IPS-15b (cell line): ENCODE results near the gene HAPLN3.
A peak's percentile ranks its signal among the peaks of the same experiment; 100 is the strongest.

ENCODE experiments used
- H3K27me3 ChIP-seq: one replicate; pipeline ENCODE4 v1.6.1; 2013; ENCODE audit warnings: low read length; ENCODE audit not compliant: control insufficient read depth, insufficient read depth
- H3K36me3 ChIP-seq: one replicate; pipeline ENCODE4 v1.6.1; 2013; ENCODE audit warnings: low read length; ENCODE audit not compliant: control insufficient read depth, insufficient read depth
- H3K4me1 ChIP-seq: one replicate; pipeline ENCODE4 v1.6.1; 2013; ENCODE audit warnings: mild to moderate bottlenecking, low read length; ENCODE audit not compliant: control insufficient read depth, insufficient read depth
- H3K4me3 ChIP-seq: one replicate; pipeline ENCODE4 v1.5.1; 2013; ENCODE audit warnings: low read depth, low read length
- H3K9ac ChIP-seq: one replicate; pipeline ENCODE4 v1.6.1; 2013; ENCODE audit warnings: low read depth, mild to moderate bottlenecking, low read length
- H3K9me3 ChIP-seq: one replicate; pipeline ENCODE4 v1.6.1; 2013; ENCODE audit warnings: mild to moderate bottlenecking, low read length; ENCODE audit not compliant: control insufficient read depth, insufficient read depth

The HAPLN3 gene

DNA sequence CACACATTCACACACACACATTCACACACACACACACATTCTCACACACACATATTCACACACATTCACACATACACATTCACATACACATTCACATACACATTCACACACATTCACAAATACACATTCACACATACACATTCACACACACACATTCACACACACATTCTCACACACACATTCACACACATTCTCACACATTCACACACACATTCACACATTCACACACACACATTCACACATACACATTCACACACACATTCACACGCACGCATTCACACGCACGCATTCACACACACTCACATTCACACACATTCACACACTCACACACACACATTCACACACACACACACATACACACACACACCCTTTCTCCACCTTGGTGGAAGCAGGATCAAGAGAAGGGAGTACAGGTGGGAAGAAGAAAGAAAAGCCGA lies 5.7 kb upstream of the HAPLN3 start:
- no peaks in the 10 kb centered on the region for H3K9me3 ChIP-seq
- H3K36me3 ChIP-seq = peaks cover 72% of the 10 kb centered on the region
- H3K9ac ChIP-seq = no peak overlapping the region
- H3K27me3 ChIP-seq = peaks cover 2% of the 10 kb centered on the region
- H3K4me3 ChIP-seq = no peak overlapping the region
- peaks cover 14% of the 10 kb centered on the region for H3K4me1 ChIP-seq

DNA sequence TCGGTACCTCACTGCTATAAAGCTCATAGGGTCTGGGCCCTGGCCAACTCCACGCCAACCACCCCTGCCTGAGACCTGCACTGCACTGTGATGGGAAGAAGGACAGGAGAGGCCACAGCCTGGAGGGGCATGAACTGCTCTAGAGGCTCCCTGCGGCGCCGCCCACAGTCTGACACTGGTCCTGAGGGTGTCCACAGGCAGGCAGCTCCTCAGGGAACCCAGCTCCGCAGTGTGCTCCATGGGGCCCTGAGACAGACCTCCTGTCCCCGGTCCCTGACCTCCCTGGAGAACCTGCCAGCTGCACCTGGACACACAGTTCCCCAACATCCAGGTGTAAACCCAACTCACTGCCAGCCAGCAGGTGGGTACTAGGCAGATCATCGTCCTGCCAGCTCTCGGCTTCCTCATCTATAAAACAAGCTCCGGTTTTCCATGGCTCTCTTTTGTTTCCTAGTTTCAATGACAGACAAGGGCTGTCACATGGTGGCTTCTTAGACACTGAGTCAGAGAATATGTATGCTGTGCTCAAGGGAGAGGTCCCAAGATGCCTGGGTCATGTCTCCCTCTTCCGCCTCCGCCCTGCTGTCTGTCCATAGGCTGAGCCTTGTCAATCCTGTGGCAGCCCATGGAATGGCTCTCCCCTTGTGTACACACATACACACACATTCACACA lies 5.1 kb upstream of the HAPLN3 start:
- no peak overlapping the region for H3K9ac ChIP-seq
- peaks cover 5% of the 10 kb centered on the region for H3K27me3 ChIP-seq
- H3K9me3 ChIP-seq = no peaks in the 10 kb centered on the region
- peaks cover 66% of the 10 kb centered on the region for H3K36me3 ChIP-seq
- no peak overlapping the region for H3K4me3 ChIP-seq
- peaks cover 14% of the 10 kb centered on the region for H3K4me1 ChIP-seq

DNA sequence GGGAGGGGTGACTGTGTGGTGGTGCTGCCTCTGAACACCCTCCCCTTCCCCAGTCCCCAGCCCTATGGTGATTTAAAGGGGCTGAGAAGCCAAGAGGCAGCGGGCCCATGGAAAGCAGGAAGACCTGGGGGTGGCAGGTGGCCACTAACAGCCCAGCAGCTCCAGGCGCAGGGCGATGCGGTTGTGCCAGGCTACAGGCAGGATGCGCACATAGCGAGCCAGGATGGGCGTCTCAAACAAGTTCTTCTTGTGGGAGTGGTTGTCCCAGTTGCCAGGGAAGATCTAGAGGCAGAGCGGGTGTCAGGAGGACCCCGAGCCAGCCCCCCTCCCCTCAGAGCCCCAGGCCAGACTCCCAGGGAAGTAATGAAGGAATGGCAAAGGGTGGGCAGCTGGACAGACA lies 3.9 kb upstream of the HAPLN3 start:
- Histone ChIP-seq H3K9me3 (no peaks in the 10 kb centered on the region), H3K4me1 (peaks cover 14% of the 10 kb centered on the region), H3K36me3 (peaks cover 60% of the 10 kb centered on the region), H3K27me3 (peaks cover 5% of the 10 kb centered on the region), H3K4me3 (no peak overlapping the region), H3K9ac (no peak overlapping the region)

DNA sequence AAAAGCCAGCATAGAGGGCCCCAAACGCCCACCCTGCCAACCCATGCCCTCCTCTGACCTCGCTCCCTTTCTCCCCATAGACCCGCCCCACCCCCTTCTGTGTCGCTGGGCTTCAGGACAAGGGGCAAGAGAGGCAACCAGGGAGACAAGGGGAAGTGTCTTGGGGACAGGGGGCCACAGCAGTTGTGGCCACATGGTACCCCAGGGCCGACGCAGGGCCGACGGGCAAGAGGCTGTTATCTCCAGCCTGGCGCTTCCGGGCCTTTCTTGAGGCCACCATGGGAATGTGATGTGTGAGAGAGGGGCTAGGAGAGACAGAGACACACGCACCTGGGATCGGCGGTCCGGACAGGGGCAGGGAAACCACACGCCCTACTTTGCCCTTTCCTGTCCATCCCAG lies 3.4 kb upstream of the HAPLN3 start:
- Histone ChIP-seq H3K36me3 (peaks cover 55% of the 10 kb centered on the region), H3K9ac (no peak overlapping the region), H3K4me3 (no peak overlapping the region), H3K4me1 (peaks cover 14% of the 10 kb centered on the region), H3K9me3 (no peaks in the 10 kb centered on the region), H3K27me3 (peaks cover 7% of the 10 kb centered on the region)

DNA sequence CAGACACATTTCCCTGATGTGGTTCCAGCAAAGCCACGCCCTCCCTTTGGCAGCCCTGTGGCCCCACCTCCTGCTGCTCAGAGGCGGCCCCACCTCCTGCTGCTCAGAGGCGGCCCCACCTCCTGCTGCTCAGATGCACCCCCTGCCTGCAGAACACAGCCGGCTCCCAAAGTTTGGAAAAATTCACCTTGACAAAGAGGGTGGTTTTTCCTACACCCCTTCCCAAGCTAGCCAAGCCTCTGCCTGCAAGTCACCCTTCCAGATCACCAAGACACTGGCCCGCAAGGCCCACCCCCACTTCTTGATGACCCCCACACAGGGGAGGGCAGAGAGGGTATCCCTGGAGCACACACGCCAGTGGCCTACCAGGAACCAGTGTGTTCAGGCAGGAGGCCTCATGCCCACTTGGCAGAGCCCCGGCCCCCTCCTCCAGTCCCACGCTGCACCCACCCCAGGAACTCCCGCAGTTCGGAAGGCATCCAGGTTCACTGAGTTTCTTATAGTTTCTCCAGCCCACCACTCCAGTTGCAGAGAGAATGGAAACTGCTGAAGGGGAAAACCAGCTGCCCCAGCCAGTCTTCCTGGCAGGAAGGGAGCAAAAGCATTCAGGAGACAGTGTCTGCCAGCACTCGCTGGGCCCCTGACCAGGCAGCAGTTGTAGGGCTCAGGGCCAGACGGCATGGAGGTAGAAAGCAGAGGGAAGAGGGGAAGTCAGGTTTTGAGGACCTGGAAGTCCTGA lies 2.3 kb upstream of the HAPLN3 start:
- Histone ChIP-seq H3K36me3 (peaks cover 46% of the 10 kb centered on the region), H3K27me3 (peaks cover 7% of the 10 kb centered on the region), H3K9ac (no peak overlapping the region), H3K4me3 (no peak overlapping the region), H3K9me3 (no peaks in the 10 kb centered on the region), H3K4me1 (peaks cover 14% of the 10 kb centered on the region)

DNA sequence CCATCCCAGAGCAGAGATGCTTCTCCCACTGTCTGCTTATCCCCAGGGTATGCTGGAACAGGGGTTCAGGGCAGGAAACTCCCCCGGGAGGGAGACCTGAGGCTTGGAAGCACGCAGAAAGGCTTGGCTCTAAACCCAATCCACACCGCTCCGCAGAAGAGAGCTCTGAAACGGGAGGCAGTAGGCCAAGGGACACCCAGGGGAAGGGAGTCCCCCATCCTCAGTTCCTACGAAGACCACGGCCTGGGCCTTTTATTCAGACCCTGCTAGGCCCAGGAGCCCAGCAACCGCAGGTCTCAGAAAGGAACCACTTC lies 1.8 kb upstream of the HAPLN3 start:
- Histone ChIP-seq H3K27me3 (peaks cover 7% of the 10 kb centered on the region), H3K9me3 (no peaks in the 10 kb centered on the region), H3K36me3 (peaks cover 43% of the 10 kb centered on the region), H3K9ac (no peak overlapping the region), H3K4me1 (peaks cover 14% of the 10 kb centered on the region), H3K4me3 (peak overlapping the region; percentile 18)

DNA sequence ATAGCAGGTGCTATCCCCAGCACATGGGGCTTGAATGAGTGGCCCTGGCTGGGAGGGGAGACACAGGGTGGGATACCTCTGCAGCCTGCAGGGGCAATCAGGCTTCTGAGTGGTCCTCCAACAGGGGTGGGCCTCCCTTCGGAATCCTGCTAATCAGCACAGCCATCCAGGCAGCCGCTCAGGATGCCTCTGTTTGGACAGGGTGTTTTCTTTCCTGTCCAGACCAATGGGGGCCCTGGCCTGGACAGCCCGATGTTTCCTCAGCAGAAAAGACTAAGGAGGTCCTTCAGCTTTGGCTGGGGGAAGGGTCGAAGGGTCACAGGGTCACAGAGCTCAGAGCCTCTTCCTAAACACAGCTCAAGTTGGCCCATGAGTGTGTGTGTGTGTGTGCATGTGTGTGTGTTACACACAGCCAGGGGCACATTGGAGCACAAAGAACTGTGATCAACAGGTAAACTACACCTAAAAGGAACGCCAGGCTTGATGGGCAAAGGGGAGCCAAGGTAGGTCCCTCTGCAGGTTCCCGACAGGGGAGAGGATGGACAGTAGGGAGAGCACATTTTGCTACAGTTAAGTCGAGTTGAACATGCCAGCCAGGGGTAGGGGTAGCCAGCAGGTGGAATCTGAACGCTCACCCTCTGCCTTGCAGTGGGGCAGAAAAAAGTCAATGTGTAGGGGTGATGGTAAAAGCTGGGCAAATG lies 1.1 kb upstream of the HAPLN3 start:
- H3K9me3 ChIP-seq = no peaks in the 10 kb centered on the region
- peaks cover 14% of the 10 kb centered on the region for H3K4me1 ChIP-seq
- H3K27me3 ChIP-seq = peaks cover 7% of the 10 kb centered on the region
- H3K9ac ChIP-seq = no peak overlapping the region
- H3K36me3 ChIP-seq = peaks cover 37% of the 10 kb centered on the region
- H3K4me3 ChIP-seq = no peak overlapping the region

DNA sequence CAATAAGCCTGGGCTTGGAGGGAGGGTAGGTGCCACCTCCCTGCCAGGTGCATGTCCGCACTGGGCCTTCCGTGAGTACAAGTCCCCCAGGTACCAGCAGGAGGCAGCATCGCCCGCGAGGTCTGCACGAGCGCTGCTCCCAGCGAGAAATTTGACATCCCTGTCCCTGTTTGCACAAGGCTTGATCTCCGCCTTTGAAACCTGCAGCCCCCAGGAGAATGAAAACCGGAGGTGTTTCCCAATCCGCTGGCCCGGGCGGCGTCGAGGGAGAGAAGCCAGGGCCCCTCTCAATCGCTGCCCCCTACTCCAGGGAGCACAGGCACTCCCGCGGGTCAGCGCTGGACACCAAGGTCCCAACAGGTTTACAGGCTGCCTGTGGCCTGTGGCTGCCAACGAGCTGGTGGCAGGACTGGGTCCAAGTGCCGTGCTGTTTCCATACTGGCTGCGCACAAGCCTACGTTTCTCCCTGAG lies 961 bp downstream of the HAPLN3 start:
- Histone ChIP-seq H3K9me3 (no peaks in the 10 kb centered on the region), H3K36me3 (peaks cover 20% of the 10 kb centered on the region), H3K4me1 (peaks cover 14% of the 10 kb centered on the region), H3K27me3 (peaks cover 7% of the 10 kb centered on the region), H3K9ac (peak overlapping the region; percentile 54), H3K4me3 (peak overlapping the region; percentile 82)

DNA sequence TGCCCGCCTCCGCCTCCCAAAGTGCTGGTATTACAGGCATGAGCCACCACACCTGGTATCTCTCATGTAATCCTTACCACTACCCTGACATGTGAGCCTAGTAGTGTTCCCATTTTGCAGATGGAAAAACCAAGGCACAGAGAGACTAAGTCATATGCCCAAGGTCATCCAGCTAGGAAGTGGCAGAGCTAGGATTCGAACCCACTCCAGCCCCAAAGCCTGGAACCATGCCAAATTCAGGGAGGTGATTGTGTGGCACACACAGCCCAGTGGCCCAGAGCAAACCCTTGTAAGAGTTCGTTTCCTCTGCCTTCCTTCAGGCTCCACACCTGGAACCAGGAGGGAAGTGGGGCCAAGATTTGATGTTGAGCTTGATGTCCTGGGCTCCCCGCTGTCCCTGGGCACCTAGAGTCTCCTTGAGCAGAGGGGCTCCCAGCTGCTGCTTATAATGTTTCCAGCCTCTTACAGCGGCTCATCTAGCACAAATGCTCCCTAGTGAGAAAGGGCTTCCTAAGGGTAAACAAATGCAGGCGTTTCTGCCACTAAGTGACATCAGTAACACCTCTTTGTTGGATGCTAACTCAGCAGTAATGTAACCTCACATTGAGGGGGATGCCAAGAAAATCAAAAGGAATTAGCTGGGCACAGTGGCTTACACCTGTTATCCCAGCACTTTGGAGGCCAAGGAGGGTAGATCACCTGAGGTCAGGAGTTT lies 3.6 kb downstream of the HAPLN3 start:
- peaks cover 2% of the 10 kb centered on the region for H3K4me1 ChIP-seq
- no peak overlapping the region for H3K9ac ChIP-seq
- no peak overlapping the region for H3K4me3 ChIP-seq
- peaks cover 7% of the 10 kb centered on the region for H3K27me3 ChIP-seq
- H3K9me3 ChIP-seq = no peaks in the 10 kb centered on the region
- peaks cover 8% of the 10 kb centered on the region for H3K36me3 ChIP-seq

DNA sequence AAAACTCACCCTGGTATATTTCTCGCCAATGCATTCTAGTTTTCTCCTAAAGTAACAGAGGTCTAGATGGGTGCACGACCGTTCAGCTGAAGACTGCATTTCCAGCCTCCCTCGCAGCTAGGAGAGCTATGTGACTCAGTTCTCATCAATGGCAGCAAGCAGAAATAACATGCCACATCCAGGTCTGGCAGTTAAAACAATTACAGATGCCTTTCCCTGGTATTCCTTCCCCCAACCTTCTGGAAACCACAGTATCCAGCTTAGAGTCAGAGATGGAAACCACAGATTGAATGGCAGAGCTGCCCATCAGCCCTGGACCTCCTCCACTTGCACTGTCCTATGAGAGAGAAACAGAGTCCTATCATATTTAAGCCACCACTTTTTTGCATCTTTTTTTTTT lies 4.8 kb downstream of the HAPLN3 start:
- Histone ChIP-seq H3K27me3 (peaks cover 2% of the 10 kb centered on the region), H3K9ac (no peak overlapping the region), H3K36me3 (peaks cover 4% of the 10 kb centered on the region), H3K4me1 (no peaks in the 10 kb centered on the region), H3K9me3 (no peaks in the 10 kb centered on the region), H3K4me3 (no peak overlapping the region)

DNA sequence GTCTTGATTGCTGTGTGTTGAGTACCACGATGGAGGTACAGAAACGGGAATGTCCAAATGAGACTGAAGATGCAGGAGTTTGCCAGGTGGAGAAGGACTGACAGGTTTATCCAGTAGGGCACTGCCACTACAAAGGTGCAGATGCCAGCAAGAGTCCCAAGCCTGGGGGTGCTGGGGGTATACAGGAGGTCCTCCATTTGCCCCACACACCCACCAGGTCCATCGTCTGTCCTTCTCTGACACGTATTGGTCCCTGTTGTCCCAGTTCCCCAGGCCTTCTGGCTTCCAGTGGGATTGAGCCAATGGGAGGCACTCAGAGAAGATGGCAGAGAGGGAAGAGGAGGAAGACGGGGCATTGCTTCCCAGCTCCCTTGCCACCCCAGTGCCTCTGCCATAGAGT lies 6.6 kb downstream of the HAPLN3 start:
- Histone ChIP-seq H3K36me3 (peaks cover 4% of the 10 kb centered on the region), H3K27me3 (no peaks in the 10 kb centered on the region), H3K9ac (no peak overlapping the region), H3K9me3 (no peaks in the 10 kb centered on the region), H3K4me3 (no peak overlapping the region), H3K4me1 (peaks cover 4% of the 10 kb centered on the region)
